ENCODE measurements around the gene CHMP3.
"Not testable (repeated sequence)": the region's sequence is repeated elsewhere in the genome, so short reads cannot be mapped to it uniquely, and the experiment has no call there.

Gene CHMP3

GRCh38 chr2:86500325-86501083, 62.7 kb downstream of the CHMP3 start:
- DNase-seq: no peak

- no peak for DNase-seq
These were observed 63.9 kb downstream of the CHMP3 start for GRCh38 chr2:86499326-86499725.

- no peak for DNase-seq
These were observed 64.6 kb downstream of the CHMP3 start for GRCh38 chr2:86498468-86499260.

- DNase-seq: not testable (repeated sequence)
These were observed 66.9 kb downstream of the CHMP3 start for GRCh38 chr2:86496391-86496790.

- DNase-seq: no peak
These were observed 71.2 kb downstream of the CHMP3 start for GRCh38 chr2:86492048-86492453.

- DNase-seq: no peak
These were observed 72.2 kb downstream of the CHMP3 start for GRCh38 chr2:86491088-86491487.

GRCh38 chr2:86490245-86490644, 73.0 kb downstream of the CHMP3 start:
- DNase-seq: no peak

GRCh38 chr2:86489542-86489941, 73.7 kb downstream of the CHMP3 start:
- no peak for DNase-seq

- no peak for DNase-seq
These were observed 74.5 kb downstream of the CHMP3 start for GRCh38 chr2:86488561-86489250.

- DNase-seq: peak; percentile 13
These were observed 76.2 kb downstream of the CHMP3 start for GRCh38 chr2:86487062-86487461.

GRCh38 chr2:86485802-86486201, 77.4 kb downstream of the CHMP3 start:
- DNase-seq: no peak

- no peak for DNase-seq
These were observed 78.1 kb downstream of the CHMP3 start for GRCh38 chr2:86485103-86485502.

GRCh38 chr2:86484385-86484784, 78.9 kb downstream of the CHMP3 start:
- no peak for DNase-seq

- no peak for DNase-seq
These were observed 81.2 kb downstream of the CHMP3 start for GRCh38 chr2:86482034-86482433.

- DNase-seq: no peak
These were observed 83.1 kb downstream of the CHMP3 start for GRCh38 chr2:86480105-86480504.

- no peak for DNase-seq
These were observed 85.9 kb downstream of the CHMP3 start for GRCh38 chr2:86477349-86477748.

- no peak for DNase-seq
These were observed 86.3 kb downstream of the CHMP3 start for GRCh38 chr2:86476918-86477317.

- DNase-seq: no peak
These were observed 87.2 kb downstream of the CHMP3 start for GRCh38 chr2:86476092-86476491.

- no peak for DNase-seq
These were observed 91.6 kb downstream of the CHMP3 start for GRCh38 chr2:86471637-86472036.

GRCh38 chr2:86470890-86471289, 92.4 kb downstream of the CHMP3 start:
- no peak for DNase-seq

GRCh38 chr2:86468162-86469033, 94.8 kb downstream of the CHMP3 start:
- peak; percentile 35 for DNase-seq

- no peak for DNase-seq
These were observed 96.9 kb downstream of the CHMP3 start for GRCh38 chr2:86466306-86466705.

- no peak for DNase-seq
These were observed 98.6 kb downstream of the CHMP3 start for GRCh38 chr2:86464652-86465051.
